ENCODE measurements around the gene PML.
"Not testable (repeated sequence)": the region's sequence is repeated elsewhere in the genome, so short reads cannot be mapped to it uniquely, and the experiment has no call there.

- TF ChIP-seq MAX (CRISPR knock-in tag; IDR thresholded peaks at IDR 0.05); ADNP (tag; IDR thresholded peaks at IDR 0.05); RERE (CRISPR knock-in tag; IDR thresholded peaks at IDR 0.05; ENCODE audit: borderline replicate concordance); SIN3A (IDR thresholded peaks at IDR 0.05; ENCODE audit: borderline replicate concordance in 2 of 2, control insufficient read depth in 1 of 2, low read depth in 2 of 2, low read length in 2 of 2); CHCHD3 (CRISPR knock-in tag; IDR thresholded peaks at IDR 0.05); SNAPC5 (CRISPR knock-in tag; IDR thresholded peaks at IDR 0.05); CTCF (IDR thresholded peaks at IDR 0.05 in 2 of 3, conservative IDR thresholded peaks at IDR 0.05 in 1 of 3; ENCODE audit: insufficient read depth in 2 of 3, low read depth in 1 of 3, low read length in 3 of 3); GABPA (tag; conservative IDR thresholded peaks at IDR 0.05; ENCODE audit: low read depth); ZMIZ1 (IDR thresholded peaks at IDR 0.05; ENCODE audit: low read depth in 2 of 2, low read length in 2 of 2); HDAC3 (IDR thresholded peaks at IDR 0.05; ENCODE audit: borderline replicate concordance, partially characterized antibody); EZH2 (IDR thresholded peaks at IDR 0.05; ENCODE audit: borderline replicate concordance, low read depth, low read length): not testable (repeated sequence)
- TF ChIP-seq, protein P1, sequence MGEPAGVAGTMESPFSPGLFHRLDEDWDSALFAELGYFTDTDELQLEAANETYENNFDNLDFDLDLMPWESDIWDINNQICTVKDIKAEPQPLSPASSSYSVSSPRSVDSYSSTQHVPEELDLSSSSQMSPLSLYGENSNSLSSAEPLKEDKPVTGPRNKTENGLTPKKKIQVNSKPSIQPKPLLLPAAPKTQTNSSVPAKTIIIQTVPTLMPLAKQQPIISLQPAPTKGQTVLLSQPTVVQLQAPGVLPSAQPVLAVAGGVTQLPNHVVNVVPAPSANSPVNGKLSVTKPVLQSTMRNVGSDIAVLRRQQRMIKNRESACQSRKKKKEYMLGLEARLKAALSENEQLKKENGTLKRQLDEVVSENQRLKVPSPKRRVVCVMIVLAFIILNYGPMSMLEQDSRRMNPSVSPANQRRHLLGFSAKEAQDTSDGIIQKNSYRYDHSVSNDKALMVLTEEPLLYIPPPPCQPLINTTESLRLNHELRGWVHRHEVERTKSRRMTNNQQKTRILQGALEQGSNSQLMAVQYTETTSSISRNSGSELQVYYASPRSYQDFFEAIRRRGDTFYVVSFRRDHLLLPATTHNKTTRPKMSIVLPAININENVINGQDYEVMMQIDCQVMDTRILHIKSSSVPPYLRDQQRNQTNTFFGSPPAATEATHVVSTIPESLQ (CRISPR knock-in tag; IDR thresholded peaks at IDR 0.05), result not testable (repeated sequence)
- TF ChIP-seq, protein P2, sequence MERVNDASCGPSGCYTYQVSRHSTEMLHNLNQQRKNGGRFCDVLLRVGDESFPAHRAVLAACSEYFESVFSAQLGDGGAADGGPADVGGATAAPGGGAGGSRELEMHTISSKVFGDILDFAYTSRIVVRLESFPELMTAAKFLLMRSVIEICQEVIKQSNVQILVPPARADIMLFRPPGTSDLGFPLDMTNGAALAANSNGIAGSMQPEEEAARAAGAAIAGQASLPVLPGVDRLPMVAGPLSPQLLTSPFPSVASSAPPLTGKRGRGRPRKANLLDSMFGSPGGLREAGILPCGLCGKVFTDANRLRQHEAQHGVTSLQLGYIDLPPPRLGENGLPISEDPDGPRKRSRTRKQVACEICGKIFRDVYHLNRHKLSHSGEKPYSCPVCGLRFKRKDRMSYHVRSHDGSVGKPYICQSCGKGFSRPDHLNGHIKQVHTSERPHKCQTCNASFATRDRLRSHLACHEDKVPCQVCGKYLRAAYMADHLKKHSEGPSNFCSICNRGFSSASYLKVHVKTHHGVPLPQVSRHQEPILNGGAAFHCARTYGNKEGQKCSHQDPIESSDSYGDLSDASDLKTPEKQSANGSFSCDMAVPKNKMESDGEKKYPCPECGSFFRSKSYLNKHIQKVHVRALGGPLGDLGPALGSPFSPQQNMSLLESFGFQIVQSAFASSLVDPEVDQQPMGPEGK (CRISPR knock-in tag; IDR thresholded peaks at IDR 0.05; ENCODE audit: borderline replicate concordance), result not testable (repeated sequence)
Measured at GRCh38 chr15:73960472-73961070, 33.9 kb upstream of the PML start.

All from K562 (cell line).